ENCODE measurements around the gene HNF1A. TPM values are rescaled to one million over a fixed set of nuclear protein-coding genes. Genes with fewer than 3 reads are reported as not detected.

HNF1A gene
- total and polyA plus RNA-seq, 2 of the 4 experiments (the other 2 are of a cell fraction), result under 0.01 TPM; not detected in 1

DNA sequence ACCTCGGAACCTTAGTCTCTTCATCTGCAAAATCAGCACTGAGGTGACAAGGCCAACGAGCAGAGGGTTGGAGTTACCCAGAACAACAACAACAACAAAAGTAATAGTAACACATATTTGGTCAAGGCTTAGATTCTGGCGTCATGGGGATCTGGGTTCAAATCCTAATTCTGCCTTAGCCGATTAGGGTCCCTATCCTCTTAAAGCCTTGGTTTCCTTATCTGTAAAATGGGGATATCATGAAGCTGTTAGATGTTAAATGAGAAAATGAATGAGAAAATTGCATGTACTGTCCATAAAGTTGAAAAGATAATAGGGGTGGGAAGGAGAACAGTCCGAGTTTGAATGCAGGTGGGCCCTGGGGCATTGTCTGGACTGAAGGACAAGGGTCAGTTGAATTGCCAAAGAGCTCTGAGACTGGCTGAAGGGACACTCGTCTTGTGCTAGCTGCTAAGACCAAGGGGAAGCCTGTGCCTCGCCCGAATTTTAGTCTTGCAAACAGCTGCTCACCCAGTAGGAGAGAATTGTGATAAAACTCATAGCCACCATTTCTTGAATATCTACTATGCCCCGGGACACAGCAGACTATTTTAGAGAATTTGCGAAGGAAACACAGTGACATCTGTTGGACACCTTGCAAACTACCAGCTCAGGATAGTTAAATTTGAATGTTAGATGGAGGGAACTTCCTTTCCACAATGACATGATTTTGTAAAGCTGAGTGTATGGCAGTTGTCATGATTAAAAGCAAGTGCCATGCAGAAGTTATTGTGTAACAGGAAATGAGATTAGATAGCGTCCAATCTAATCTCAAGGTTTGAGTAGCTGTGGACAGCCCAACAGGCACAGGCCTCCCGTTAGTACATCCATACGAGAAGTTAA, 6.8 kb upstream of the HNF1A start:
- no peak overlapping the region for H3K18ac ChIP-seq (ENCODE audit: low read depth, low read length)
- no peaks in the 10 kb centered on the region for H3K36me3 ChIP-seq (ENCODE audit: control insufficient read depth, insufficient read depth, low read length)
- H4K5ac ChIP-seq (ENCODE audit: low read depth, low read length), result no peak overlapping the region
- no peak overlapping the region for H3K4me3 ChIP-seq (ENCODE audit: insufficient read depth, low read depth, low read length)
- no peak overlapping the region for H3K23ac ChIP-seq (ENCODE audit: low read depth, low read length)
- no peak overlapping the region for H2BK15ac ChIP-seq (ENCODE audit: low read depth, low read length)
- H2BK5ac ChIP-seq (ENCODE audit: low read depth, low read length, poor library complexity, severe bottlenecking), result no peak overlapping the region
- H3K27me3 ChIP-seq (ENCODE audit: control insufficient read depth, insufficient read depth, low read length), result peaks cover 14% of the 10 kb centered on the region; the same call in 1 of the 2 replicates
- H2BK120ac ChIP-seq (ENCODE audit: low read depth, low read length), result no peak overlapping the region
- no peaks in the 10 kb centered on the region for H3K9me1 ChIP-seq (ENCODE audit: insufficient read depth, low read length)
- H2AK9ac ChIP-seq (replicated peaks; ENCODE audit: low read depth, low read length, poor library complexity), result no peak overlapping the region
- H3K9ac ChIP-seq (ENCODE audit: low read depth, low read length), result no peak overlapping the region
- H3K9me3 ChIP-seq (ENCODE audit: control insufficient read depth, insufficient read depth, low read length), result no peaks in the 10 kb centered on the region
- no peak overlapping the region for H2BK20ac ChIP-seq (ENCODE audit: low read depth, low read length)
- CTCF ChIA-PET, result interaction anchor here (0.5 to 1.6 kb wide), 23 partner anchors 9 to 455 kb away, joined by 3 to 11 read pairs (median 4); no protein-coding TSS in a partner anchor
- H2AFZ ChIP-seq (replicated peaks; ENCODE audit: low read length, poor library complexity), result no peak overlapping the region
- H4K91ac ChIP-seq (ENCODE audit: insufficient read depth, low read depth, low read length), result no peak overlapping the region
- TF ChIP-seq, protein P1, sequence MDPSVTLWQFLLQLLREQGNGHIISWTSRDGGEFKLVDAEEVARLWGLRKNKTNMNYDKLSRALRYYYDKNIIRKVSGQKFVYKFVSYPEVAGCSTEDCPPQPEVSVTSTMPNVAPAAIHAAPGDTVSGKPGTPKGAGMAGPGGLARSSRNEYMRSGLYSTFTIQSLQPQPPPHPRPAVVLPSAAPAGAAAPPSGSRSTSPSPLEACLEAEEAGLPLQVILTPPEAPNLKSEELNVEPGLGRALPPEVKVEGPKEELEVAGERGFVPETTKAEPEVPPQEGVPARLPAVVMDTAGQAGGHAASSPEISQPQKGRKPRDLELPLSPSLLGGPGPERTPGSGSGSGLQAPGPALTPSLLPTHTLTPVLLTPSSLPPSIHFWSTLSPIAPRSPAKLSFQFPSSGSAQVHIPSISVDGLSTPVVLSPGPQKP (IDR thresholded peaks at IDR 0.05; ENCODE audit: borderline replicate concordance, low read depth, low read length), result no peak
- TF ChIP-seq SMC3 (IDR thresholded peaks at IDR 0.05; ENCODE audit: low read depth, low read length) (peak; percentile 68), CEBPB (IDR thresholded peaks at IDR 0.05; ENCODE audit: low read depth, low read length) (0 out of 2 replicates have a peak, but pooled peaks have one; percentile 9), RAD21 (IDR thresholded peaks at IDR 0.05; ENCODE audit: low read length) (peak; percentile 79), NFE2L2 (IDR thresholded peaks at IDR 0.05; ENCODE audit: low read depth, low read length) (no peak)
- TF ChIP-seq, protein P2, sequence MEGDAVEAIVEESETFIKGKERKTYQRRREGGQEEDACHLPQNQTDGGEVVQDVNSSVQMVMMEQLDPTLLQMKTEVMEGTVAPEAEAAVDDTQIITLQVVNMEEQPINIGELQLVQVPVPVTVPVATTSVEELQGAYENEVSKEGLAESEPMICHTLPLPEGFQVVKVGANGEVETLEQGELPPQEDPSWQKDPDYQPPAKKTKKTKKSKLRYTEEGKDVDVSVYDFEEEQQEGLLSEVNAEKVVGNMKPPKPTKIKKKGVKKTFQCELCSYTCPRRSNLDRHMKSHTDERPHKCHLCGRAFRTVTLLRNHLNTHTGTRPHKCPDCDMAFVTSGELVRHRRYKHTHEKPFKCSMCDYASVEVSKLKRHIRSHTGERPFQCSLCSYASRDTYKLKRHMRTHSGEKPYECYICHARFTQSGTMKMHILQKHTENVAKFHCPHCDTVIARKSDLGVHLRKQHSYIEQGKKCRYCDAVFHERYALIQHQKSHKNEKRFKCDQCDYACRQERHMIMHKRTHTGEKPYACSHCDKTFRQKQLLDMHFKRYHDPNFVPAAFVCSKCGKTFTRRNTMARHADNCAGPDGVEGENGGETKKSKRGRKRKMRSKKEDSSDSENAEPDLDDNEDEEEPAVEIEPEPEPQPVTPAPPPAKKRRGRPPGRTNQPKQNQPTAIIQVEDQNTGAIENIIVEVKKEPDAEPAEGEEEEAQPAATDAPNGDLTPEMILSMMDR (conservative IDR thresholded peaks at IDR 0.05; ENCODE audit: low read depth, low read length), result peak; percentile 84
- no peaks in the 10 kb centered on the region for H3K4me1 ChIP-seq (ENCODE audit: control insufficient read depth, insufficient read depth, low read length)
- no peaks in the 10 kb centered on the region for H3K79me1 ChIP-seq (ENCODE audit: low read depth in 1 of 2, low read length in 2 of 2)
- no peak overlapping the region for H4K8ac ChIP-seq (ENCODE audit: low read depth in 2 of 2, low read length in 2 of 2)
- H3K4me2 ChIP-seq (ENCODE audit: low read depth, low read length), result no peak overlapping the region
- intact Hi-C loops (cut with micrococcal nuclease), result loop anchor here (1.0 to 5.0 kb wide), 4 partner anchors 233 to 388 kb away; partner anchors contain the start of gene UNC119B
- DNase-seq (peak; percentile 63), ATAC-seq (ENCODE audit: low read depth) (peak; percentile 92)
- POLR2A ChIA-PET (ENCODE audit: unreplicated experiment), result no interaction called here
- H4K20me1 ChIP-seq (ENCODE audit: insufficient read depth, low read length), result no peaks in the 10 kb centered on the region
- BruUV-seq (replicated peaks), result no TSS peak
- H3K14ac ChIP-seq (replicated peaks; ENCODE audit: low read depth, low read length), result no peak overlapping the region
- 41% methylated on average over 4 of the region's 13 CpGs; no CpG with 5 or more reads in 1 of the 2 experiments for WGBS, 2 experiments (ENCODE audit: extremely low coverage in 2 of 2, insufficient read length in 1 of 2)
- H3K27ac ChIP-seq (ENCODE audit: insufficient read depth, low read length), result no peak overlapping the region
- dilution Hi-C loops (cut with HindIII; ENCODE audit: low sequenced_read_pairs, unreplicated experiment), result no loop called here
- no peak overlapping the region for H2AK5ac ChIP-seq (ENCODE audit: low read depth, low read length)
- H3K56ac ChIP-seq (ENCODE audit: extremely low read depth, insufficient read depth, low read length), result no peak overlapping the region
- in situ Hi-C loops (cut with MboI; ENCODE audit: low sequenced_read_pairs), result loop anchor here (5.0 kb wide), 1 partner anchor 389 kb away; the partner anchor contains the start of gene POP5
- no peak overlapping the region for H3K4ac ChIP-seq (ENCODE audit: low read depth, low read length)

All from IMR-90 (cell line).